ENCODE results near the gene LYRM7. TPM values are rescaled to one million over a fixed set of nuclear protein-coding genes. Genes with fewer than 3 reads are reported as not detected.

Gene LYRM7
- total RNA-seq, 2 donors from 2014 or later = 6.3 to 7.6 TPM

DNA sequence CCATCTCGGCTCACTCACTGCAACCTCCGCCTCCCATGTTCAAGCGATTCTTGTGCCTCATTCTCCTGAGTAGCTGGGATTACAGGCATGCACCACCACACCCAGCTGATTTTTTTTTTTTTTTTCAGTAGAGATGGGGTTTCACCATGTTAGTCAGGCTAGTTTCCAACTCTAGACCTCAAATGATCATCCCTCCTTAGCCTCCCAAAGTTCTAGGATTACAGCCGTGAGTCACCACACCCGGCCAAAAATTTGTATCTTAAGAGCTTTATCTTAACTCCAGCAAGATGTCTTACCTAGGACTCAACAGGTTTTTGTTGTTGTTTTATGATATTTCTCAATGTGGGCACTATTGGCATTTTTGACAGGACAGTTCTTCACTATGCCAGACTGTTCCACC is 27.9 kb downstream of the LYRM7 start:
- intact Hi-C loops (cut with DNase I) = no loop called here
- Histone ChIP-seq H3K9me3 (no peaks in the 10 kb centered on the region), H3K27me3 (replicated peaks; ENCODE audit: insufficient read depth) (no peaks in the 10 kb centered on the region), H3K36me3 (no peaks in the 10 kb centered on the region), H3K4me3 (no peak overlapping the region), H3K27ac (no peak overlapping the region), H3K4me1 (replicated peaks) (no peaks in the 10 kb centered on the region)
- TF ChIP-seq, protein P1, sequence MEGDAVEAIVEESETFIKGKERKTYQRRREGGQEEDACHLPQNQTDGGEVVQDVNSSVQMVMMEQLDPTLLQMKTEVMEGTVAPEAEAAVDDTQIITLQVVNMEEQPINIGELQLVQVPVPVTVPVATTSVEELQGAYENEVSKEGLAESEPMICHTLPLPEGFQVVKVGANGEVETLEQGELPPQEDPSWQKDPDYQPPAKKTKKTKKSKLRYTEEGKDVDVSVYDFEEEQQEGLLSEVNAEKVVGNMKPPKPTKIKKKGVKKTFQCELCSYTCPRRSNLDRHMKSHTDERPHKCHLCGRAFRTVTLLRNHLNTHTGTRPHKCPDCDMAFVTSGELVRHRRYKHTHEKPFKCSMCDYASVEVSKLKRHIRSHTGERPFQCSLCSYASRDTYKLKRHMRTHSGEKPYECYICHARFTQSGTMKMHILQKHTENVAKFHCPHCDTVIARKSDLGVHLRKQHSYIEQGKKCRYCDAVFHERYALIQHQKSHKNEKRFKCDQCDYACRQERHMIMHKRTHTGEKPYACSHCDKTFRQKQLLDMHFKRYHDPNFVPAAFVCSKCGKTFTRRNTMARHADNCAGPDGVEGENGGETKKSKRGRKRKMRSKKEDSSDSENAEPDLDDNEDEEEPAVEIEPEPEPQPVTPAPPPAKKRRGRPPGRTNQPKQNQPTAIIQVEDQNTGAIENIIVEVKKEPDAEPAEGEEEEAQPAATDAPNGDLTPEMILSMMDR (IDR thresholded peaks at IDR 0.05) = no peak
- no peak for TF ChIP-seq POLR2A (IDR thresholded peaks at IDR 0.05)
- WGBS = 84% methylated on average over 5 of the region's 5 CpGs
- no peak for DNase-seq (ENCODE audit: low spot score)

DNA sequence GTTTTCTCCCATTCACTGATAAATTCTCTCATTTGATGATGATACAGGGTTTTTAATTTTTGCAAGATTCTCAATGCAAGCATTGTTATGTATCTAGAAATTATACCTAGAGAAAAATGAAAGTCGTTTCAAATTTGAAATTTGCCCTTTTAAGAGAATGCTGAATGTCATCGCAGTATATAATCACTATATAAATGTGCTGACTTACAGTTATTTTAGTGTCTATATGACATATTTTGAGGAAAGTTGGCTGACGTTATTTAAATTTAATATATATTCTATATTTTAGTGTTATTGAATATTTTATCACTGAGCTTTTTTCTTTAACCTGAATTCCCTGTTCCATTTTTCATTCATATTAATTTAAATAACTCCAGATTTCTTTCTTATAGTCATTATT is 29.8 kb downstream of the LYRM7 start:
- Histone ChIP-seq H3K9me3 (no peaks in the 10 kb centered on the region), H3K4me3 (no peak overlapping the region), H3K27ac (no peak overlapping the region), H3K36me3 (no peaks in the 10 kb centered on the region), H3K4me1 (replicated peaks) (no peaks in the 10 kb centered on the region), H3K27me3 (replicated peaks; ENCODE audit: insufficient read depth) (no peaks in the 10 kb centered on the region)
- no peak for TF ChIP-seq POLR2AphosphoS5 (IDR thresholded peaks at IDR 0.05)
- DNase-seq (ENCODE audit: low spot score) = no peak
- 93% methylated on average over 3 of the region's 3 CpGs for WGBS
- intact Hi-C loops (cut with DNase I) = no loop called here

DNA sequence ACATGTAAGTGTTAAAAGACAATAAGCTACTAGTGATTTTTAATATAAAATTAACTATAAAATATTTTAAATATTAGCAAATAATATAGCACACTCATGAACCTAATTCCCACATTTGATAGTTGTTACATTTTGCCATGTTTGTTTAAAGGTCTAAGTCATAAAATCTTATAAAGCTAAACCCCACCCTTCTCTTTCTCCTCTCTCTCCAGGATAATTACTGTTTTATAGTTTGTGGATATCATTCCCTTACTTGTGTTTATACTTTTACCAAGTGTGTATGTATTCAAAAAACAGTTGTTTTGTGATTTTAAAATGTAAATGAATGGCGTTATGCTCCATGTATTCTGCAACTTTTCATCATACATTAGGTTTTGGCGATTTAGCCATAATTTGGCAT is 34.2 kb downstream of the LYRM7 start:
- WGBS = 69% methylated on average over 2 of the region's 2 CpGs
- no peaks in the 10 kb centered on the region for H3K4me1 ChIP-seq (replicated peaks)

DNA sequence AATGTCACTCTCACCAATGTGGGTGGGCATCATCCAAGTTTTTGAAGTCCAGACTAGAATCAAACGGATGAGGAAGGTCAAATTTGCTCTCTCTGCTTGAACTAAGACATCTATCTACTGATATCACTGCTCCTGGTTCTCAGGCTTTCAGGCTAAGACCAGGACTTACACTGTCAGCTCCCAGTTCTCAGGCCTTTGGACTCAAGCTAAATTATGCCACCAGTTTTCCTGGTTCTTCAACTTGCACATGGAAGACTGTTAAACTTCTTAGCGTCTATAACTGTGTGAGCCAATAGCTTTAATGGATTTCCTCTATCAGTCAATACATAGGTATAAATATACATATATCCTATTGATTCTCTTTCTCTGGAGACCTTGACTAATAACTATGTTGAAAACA is 35.3 kb downstream of the LYRM7 start:
- no peaks in the 10 kb centered on the region for H3K4me1 ChIP-seq (replicated peaks)
- no peak for TF ChIP-seq POLR2A (IDR thresholded peaks at IDR 0.05)
- TF ChIP-seq, protein P1 (IDR thresholded peaks at IDR 0.05) = no peak
- no peak for TF ChIP-seq POLR2AphosphoS5 (IDR thresholded peaks at IDR 0.05)
- no peaks in the 10 kb centered on the region for H3K36me3 ChIP-seq
- no peaks in the 10 kb centered on the region for H3K9me3 ChIP-seq
- no peak for DNase-seq (ENCODE audit: low spot score)
- H3K27ac ChIP-seq = no peak overlapping the region
- intact Hi-C loops (cut with DNase I) = no loop called here
- 80% methylated on average over 2 of the region's 2 CpGs for WGBS
- no peaks in the 10 kb centered on the region for H3K27me3 ChIP-seq (replicated peaks; ENCODE audit: insufficient read depth)
- H3K4me3 ChIP-seq = no peak overlapping the region

More for the DNA sequence above, 34.2 kb downstream of the LYRM7 start:
- H3K9me3 ChIP-seq = no peaks in the 10 kb centered on the region
- no peaks in the 10 kb centered on the region for H3K27me3 ChIP-seq (replicated peaks; ENCODE audit: insufficient read depth)
- intact Hi-C loops (cut with DNase I) = no loop called here
- H3K36me3 ChIP-seq = no peaks in the 10 kb centered on the region
- H3K4me3 ChIP-seq = no peak overlapping the region
- DNase-seq (ENCODE audit: low spot score) = no peak
- H3K27ac ChIP-seq = no peak overlapping the region
- TF ChIP-seq POLR2A (IDR thresholded peaks at IDR 0.05) = no peak
- TF ChIP-seq, protein P1 (IDR thresholded peaks at IDR 0.05) = no peak
- TF ChIP-seq POLR2AphosphoS5 (IDR thresholded peaks at IDR 0.05) = no peak

DNA sequence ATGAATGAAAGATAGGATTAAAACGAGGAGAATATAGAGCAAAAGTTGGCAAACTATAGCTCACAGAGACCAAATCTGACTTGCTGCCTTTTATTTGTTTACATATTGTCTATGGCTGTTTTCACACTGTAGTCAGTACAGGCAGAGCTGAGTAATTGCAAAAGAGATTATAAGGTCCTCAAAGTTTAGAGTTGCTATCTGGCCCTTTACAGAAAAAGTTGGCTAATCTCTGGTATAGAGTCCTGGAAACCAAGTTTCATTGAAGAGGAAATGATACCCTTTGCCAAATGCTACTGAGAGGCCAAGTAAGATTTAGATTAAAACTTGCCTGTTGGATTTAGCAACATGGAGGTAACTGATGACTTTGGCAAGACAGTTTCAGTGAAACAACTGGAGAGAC is 36.0 kb downstream of the LYRM7 start:
- Histone ChIP-seq H3K36me3 (no peaks in the 10 kb centered on the region), H3K9me3 (no peaks in the 10 kb centered on the region), H3K4me1 (replicated peaks) (no peaks in the 10 kb centered on the region), H3K27ac (no peak overlapping the region), H3K4me3 (no peak overlapping the region), H3K27me3 (replicated peaks; ENCODE audit: insufficient read depth) (no peaks in the 10 kb centered on the region)
- 24% methylated on average over 1 of the region's 1 CpG for WGBS
- intact Hi-C loops (cut with DNase I) = no loop called here
- TF ChIP-seq, protein P1 (IDR thresholded peaks at IDR 0.05) = no peak
- no peak for TF ChIP-seq POLR2A (IDR thresholded peaks at IDR 0.05)
- no peak for TF ChIP-seq POLR2AphosphoS5 (IDR thresholded peaks at IDR 0.05)
- DNase-seq (ENCODE audit: low spot score) = no peak

Data from prostate gland (tissue), 2 donors.